Liver (tissue), 9 donors: Measurements from ENCODE around the gene LEMD2. TPM values are rescaled to one million over a fixed set of nuclear protein-coding genes. Genes with fewer than 3 reads are reported as not detected.

Experiments
- DNase-seq: peaks from one replicate; pipeline ENCODE4 v3.0.0-alpha.2; 2017; ENCODE audit warnings: low spot score
- H3K27ac ChIP-seq, 2 donors: one replicate each; pipeline ENCODE4 v1.7.0; 2013; ENCODE audit warnings: inconsistent platforms in 2 of 2, low read length in 2 of 2, control low read depth in 1 of 2, low read depth in 1 of 2, mild to moderate bottlenecking in 1 of 2
- H3K27me3 ChIP-seq, 4 donors: one replicate each; pipeline versions ENCODE4 v1.6.1 to v1.7.0; 2013; ENCODE audit warnings: low read length in 3 of 4, inconsistent platforms in 1 of 4, mild to moderate bottlenecking in 1 of 4, moderate library complexity in 1 of 4; ENCODE audit not compliant: control insufficient read depth in 4 of 4, insufficient read depth in 4 of 4
- H3K36me3 ChIP-seq, 4 donors: one replicate each; pipeline versions ENCODE4 v1.6.1 to v1.7.0; 2013; ENCODE audit warnings: low read length in 3 of 4, mild to moderate bottlenecking in 3 of 4, low read depth in 1 of 4, moderate library complexity in 1 of 4; ENCODE audit not compliant: control insufficient read depth in 4 of 4, insufficient read depth in 3 of 4
- H3K4me1 ChIP-seq, 4 donors: one replicate each; pipeline versions ENCODE4 v1.6.1 to v1.7.0; 2013; ENCODE audit warnings: low read length in 3 of 4, mild to moderate bottlenecking in 3 of 4, moderate library complexity in 1 of 4; ENCODE audit not compliant: control insufficient read depth in 4 of 4, insufficient read depth in 4 of 4
- H3K4me3 ChIP-seq, 3 donors: one replicate each; pipeline versions ENCODE4 v1.6.1 to v1.7.0; 2013; ENCODE audit warnings: low read length in 3 of 3, control low read depth in 1 of 3, low read depth in 1 of 3, mild to moderate bottlenecking in 1 of 3
- H3K9ac ChIP-seq, 2 donors: one replicate each; pipeline ENCODE4 v1.7.0; 2013; ENCODE audit warnings: low read length in 2 of 2, mild to moderate bottlenecking in 2 of 2, moderate library complexity in 2 of 2, control low read depth in 1 of 2, low read depth in 1 of 2
- H3K9me3 ChIP-seq, 4 donors: one replicate each; pipeline versions ENCODE4 v1.6.1 to v1.7.0; 2013; ENCODE audit warnings: low read length in 3 of 4; ENCODE audit not compliant: control insufficient read depth in 4 of 4
- ATF3 ChIP-seq: IDR thresholded peaks from 2 replicates; pipeline ENCODE4 v1.6.1; 2016; ENCODE audit warnings: antibody characterized with exemption
- CTCF ChIP-seq: fragments of 150-350 bp; IDR thresholded peaks from 2 replicates; pipeline ENCODE4 v1.5.1; 2017; ENCODE audit warnings: improper control_type of control experiment, low read depth, low read length; ENCODE audit not compliant: missing input control
- EGR1 ChIP-seq, 2 donors: IDR thresholded peaks; 2 replicates each; pipeline ENCODE4 v1.6.1; 2016 to 2018; ENCODE audit warnings: antibody characterized with exemption in 2 of 2, low read depth in 2 of 2
- FOXA1 ChIP-seq: IDR thresholded peaks from 2 replicates; pipeline ENCODE4 v1.6.1; 2016; ENCODE audit warnings: antibody characterized with exemption
- FOXA2 ChIP-seq: IDR thresholded peaks from 2 replicates; pipeline ENCODE4 v1.6.1; 2016; ENCODE audit warnings: antibody characterized with exemption
- GABPA ChIP-seq, 2 donors: IDR thresholded peaks in 1 of 2; conservative IDR thresholded peaks in 1 of 2; 2 replicates each; pipeline ENCODE4 v1.6.1; 2016; ENCODE audit warnings: antibody characterized with exemption in 2 of 2, mild to moderate bottlenecking in 1 of 2, moderate library complexity in 1 of 2
- HNF4A ChIP-seq, 2 donors: conservative IDR thresholded peaks; 2 replicates each; pipeline ENCODE4 v1.6.1; 2016; ENCODE audit warnings: antibody characterized with exemption in 2 of 2, mild to moderate bottlenecking in 2 of 2
- HNF4G ChIP-seq: IDR thresholded peaks from 2 replicates; pipeline ENCODE4 v1.6.1; 2016; ENCODE audit warnings: antibody characterized with exemption
- JUND ChIP-seq, 2 donors: IDR thresholded peaks; 2 replicates each; pipeline ENCODE4 v1.6.1; 2016; ENCODE audit warnings: antibody characterized with exemption in 2 of 2
- MAX ChIP-seq: IDR thresholded peaks from 2 replicates; pipeline ENCODE4 v1.6.1; 2016; ENCODE audit warnings: antibody characterized with exemption
- NR2F2 ChIP-seq: IDR thresholded peaks from 2 replicates; pipeline ENCODE4 v1.6.1; 2016; ENCODE audit warnings: antibody characterized with exemption
- RAD21 ChIP-seq, 2 donors: IDR thresholded peaks; 2 replicates each; pipeline ENCODE4 v1.6.1; 2016; ENCODE audit warnings: antibody characterized with exemption in 2 of 2, mild to moderate bottlenecking in 2 of 2
- REST ChIP-seq: IDR thresholded peaks from 2 replicates; pipeline ENCODE4 v1.6.1; 2016; ENCODE audit warnings: antibody characterized with exemption, mild to moderate bottlenecking
- RXRA ChIP-seq, 2 donors: IDR thresholded peaks; 2 replicates each; pipeline ENCODE4 v1.6.1; 2017 to 2018; ENCODE audit warnings: antibody characterized with exemption in 2 of 2, mild to moderate bottlenecking in 1 of 2
- SP1 ChIP-seq: IDR thresholded peaks from 2 replicates; pipeline ENCODE4 v1.6.1; 2018; ENCODE audit warnings: antibody characterized with exemption, mild to moderate bottlenecking
- TAF1 ChIP-seq: conservative IDR thresholded peaks from 2 replicates; pipeline ENCODE4 v1.6.1; 2016; ENCODE audit warnings: antibody characterized with exemption, mild to moderate bottlenecking
- YY1 ChIP-seq: IDR thresholded peaks from 2 replicates; pipeline ENCODE4 v1.6.1; 2016; ENCODE audit warnings: antibody characterized with exemption, mild to moderate bottlenecking
- ZBTB33 ChIP-seq: IDR thresholded peaks from 2 replicates; pipeline ENCODE4 v1.6.1; 2016; ENCODE audit warnings: antibody characterized with exemption
- WGBS: extraction: QIAGEN DNeasy Blood & Tissue Kit; methylation state at CpG from one replicate; pipeline ENCODE4 v1.1.7; 2013; 5-methylcytosine and 5-hydroxymethylcytosine counted together
- polyA plus RNA-seq, 2 donors: library from polyadenylated mRNA; stranded (reverse) in 1 of 2; unstranded in 1 of 2; fragments of 200-250 nt in 1 of 2; fragments of >200 nt in 1 of 2; fragmentation: Nextera tagmentation in 1 of 2; extraction: Ambion mirVana in 1 of 2; gene quantifications; one replicate each; pipeline versions ENCODE4 v1.2.1 to v1.2.3, GENCODE V29; 2013 to 2015
- total RNA-seq, 2 donors: library from RNA; depleted of rRNA; stranded (reverse); fragments of >200 nt; gene quantifications; one replicate each; pipeline ENCODE4 v1.2.3, GENCODE V29; 2014
- donor health status: healthy.
- donor health status: healthy.
- donor health status: healthy.
- donor health status: healthy.
- donor health status: healthy.

The LEMD2 gene
- total and polyA plus RNA-seq, 4 donors = 6.5 to 23.1 (median 16.6) TPM

- Histone ChIP-seq H3K27ac (peak overlapping the region; percentile 87 to 93), H3K9me3 (no peaks in the 10 kb centered on the region), H3K27me3 (no peaks in the 10 kb centered on the region), H3K9ac (no peak overlapping the region), H3K4me3 (no peak overlapping the region), H3K36me3 (no peaks in the 10 kb centered on the region), H3K4me1 (peaks cover 12 to 48% (median 34%) of the 10 kb centered on the region in 4 donors)
- TF ChIP-seq RAD21 (IDR thresholded peaks at IDR 0.05) (no peak), CTCF (no peak), TAF1 (no peak), HNF4A (conservative IDR thresholded peaks at IDR 0.05) (peak; percentile 63 to 78), HNF4G (peak; percentile 57), SP1 (peak; percentile 32), ZBTB33 (no peak), RXRA (IDR thresholded peaks at IDR 0.05) (peak; percentile 42 to 58)
- DNase-seq = no peak
- WGBS = 42% methylated on average over 5 of the region's 5 CpGs
Measured at GRCh38 chr6:33739571-33739970, 49.4 kb downstream of the LEMD2 start.

GRCh38 chr6:33738879-33739278, 50.1 kb downstream of the LEMD2 start:
- DNase-seq = no peak
- Histone ChIP-seq H3K9me3 (no peaks in the 10 kb centered on the region), H3K4me1 (peaks cover 12 to 41% (median 27%) of the 10 kb centered on the region in 4 donors), H3K9ac (no peak overlapping the region), H3K27ac (peak overlapping the region; percentile 87 to 93), H3K36me3 (no peaks in the 10 kb centered on the region), H3K4me3 (no peak overlapping the region), H3K27me3 (no peaks in the 10 kb centered on the region)
- 95% methylated on average over 5 of the region's 5 CpGs for WGBS
- TF ChIP-seq JUND (IDR thresholded peaks at IDR 0.05) (no peak), HNF4A (conservative IDR thresholded peaks at IDR 0.05) (no peak), ZBTB33 (no peak), TAF1 (no peak), HNF4G (no peak), FOXA2 (no peak), SP1 (no peak), ATF3 (no peak), RXRA (IDR thresholded peaks at IDR 0.05) (no peak), EGR1 (IDR thresholded peaks at IDR 0.05; ENCODE audit: low read depth in 2 of 2) (no peak), NR2F2 (no peak), REST (no peak), MAX (no peak), YY1 (no peak), RAD21 (IDR thresholded peaks at IDR 0.05) (no peak), GABPA (IDR thresholded peaks at IDR 0.05 in 1 of 2, conservative IDR thresholded peaks at IDR 0.05 in 1 of 2) (no peak), FOXA1 (no peak), CTCF (no peak)
